SKM-1 (cell line): ENCODE measurements around the gene VAV3.
A peak's percentile ranks its signal among the peaks of the same experiment; 100 is the strongest.

ENCODE experiments used
- DNase-seq: peaks from one replicate; lab custom pipeline; 2025; ENCODE audit not compliant: unreplicated experiment; lab: John Stamatoyannopoulos, UW

VAV3 gene

GRCh38 chr1:107548276-107548675, 416.7 kb downstream of the VAV3 start:
- DNase-seq: no peak

GRCh38 chr1:107547363-107548155, 417.4 kb downstream of the VAV3 start:
- no peak for DNase-seq

- no peak for DNase-seq
These were observed 418.4 kb downstream of the VAV3 start for GRCh38 chr1:107546576-107546975.

GRCh38 chr1:107545879-107546278, 419.1 kb downstream of the VAV3 start:
- no peak for DNase-seq

GRCh38 chr1:107545056-107545577, 419.9 kb downstream of the VAV3 start:
- no peak for DNase-seq

GRCh38 chr1:107544285-107544684, 420.7 kb downstream of the VAV3 start:
- no peak for DNase-seq

GRCh38 chr1:107541412-107541811, 423.6 kb downstream of the VAV3 start:
- no peak for DNase-seq

- no peak for DNase-seq
These were observed 426.5 kb downstream of the VAV3 start for GRCh38 chr1:107538502-107538901.

GRCh38 chr1:107536266-107536665, 428.7 kb downstream of the VAV3 start:
- DNase-seq: no peak

GRCh38 chr1:107535091-107535490, 429.9 kb downstream of the VAV3 start:
- no peak for DNase-seq

- no peak for DNase-seq
These were observed 430.3 kb downstream of the VAV3 start for GRCh38 chr1:107534632-107535031.

- DNase-seq: no peak
These were observed 431.5 kb downstream of the VAV3 start for GRCh38 chr1:107533436-107533835.

GRCh38 chr1:107532318-107532717, 432.7 kb downstream of the VAV3 start:
- DNase-seq: no peak

- DNase-seq: no peak
These were observed 433.7 kb downstream of the VAV3 start for GRCh38 chr1:107531065-107531908.

GRCh38 chr1:107530543-107530942, 434.4 kb downstream of the VAV3 start:
- no peak for DNase-seq

- DNase-seq: peak; percentile 34
These were observed 435.4 kb downstream of the VAV3 start for GRCh38 chr1:107529511-107530149.

GRCh38 chr1:107526524-107527198, 438.3 kb downstream of the VAV3 start:
- DNase-seq: no peak

- no peak for DNase-seq
These were observed 439.0 kb downstream of the VAV3 start for GRCh38 chr1:107525961-107526360.

GRCh38 chr1:107525145-107525544, 439.8 kb downstream of the VAV3 start:
- no peak for DNase-seq

GRCh38 chr1:107524301-107524700, 440.7 kb downstream of the VAV3 start:
- DNase-seq: no peak

- DNase-seq: no peak
These were observed 441.2 kb downstream of the VAV3 start for GRCh38 chr1:107523736-107524135.
